Right renal pelvis (tissue), 4 donors: ENCODE measurements around the gene PRRT1. TPM values are rescaled to one million over a fixed set of nuclear protein-coding genes. Genes with fewer than 3 reads are reported as not detected.

Experiments
- DNase-seq, 4 donors: peaks; one replicate each; pipeline ENCODE4 v3.0.0-alpha.2; 2013; ENCODE audit warnings: low read depth in 4 of 4, low spot score in 3 of 4, missing footprints in 1 of 4
- polyA plus RNA-seq, 4 donors: library from polyadenylated mRNA; unstranded; fragments of 120-200 nt; gene quantifications; one replicate each; pipeline ENCODE4 v1.2.1, GENCODE V29; 2013; ENCODE audit not compliant: insufficient read length in 4 of 4

The PRRT1 gene
- polyA plus RNA-seq, 4 donors = 2.6 to 4.0 (median 3.2) TPM

- DNase-seq = peak; percentile 90 to 98 (median 98)
Measured at GRCh38 chr6:32127717-32128592, 23.8 kb downstream of the PRRT1 start, which contains the start of gene ATF6B. TSS of gene ATF6B (minus strand) at chr6:32128246. CDS start at chr6:32128207, 39 bp downstream.

- no peak for DNase-seq
Measured at GRCh38 chr6:32127409-32127716, 24.4 kb downstream of the PRRT1 start.

GRCh38 chr6:32126880-32127279, 24.9 kb downstream of the PRRT1 start:
- DNase-seq = no peak

- DNase-seq = no peak
Measured at GRCh38 chr6:32123681-32124080, 28.1 kb downstream of the PRRT1 start.

GRCh38 chr6:32120573-32121059, 31.1 kb downstream of the PRRT1 start:
- DNase-seq = no peak

GRCh38 chr6:32118782-32119628, 32.7 kb downstream of the PRRT1 start:
- peak in 3 of 4 donors; percentile 67 to 74 (median 73) for DNase-seq

- no peak for DNase-seq
Measured at GRCh38 chr6:32117461-32117860, 34.3 kb downstream of the PRRT1 start.

GRCh38 chr6:32116674-32117073, 35.1 kb downstream of the PRRT1 start:
- no peak for DNase-seq

- no peak for DNase-seq
Measured at GRCh38 chr6:32115623-32116022, 36.1 kb downstream of the PRRT1 start.

- DNase-seq = no peak
Measured at GRCh38 chr6:32114796-32115195, 36.9 kb downstream of the PRRT1 start.

GRCh38 chr6:32113386-32114352, 38.1 kb downstream of the PRRT1 start:
- DNase-seq = no peak

- DNase-seq = no peak
Measured at GRCh38 chr6:32112431-32112980, 39.2 kb downstream of the PRRT1 start.

- DNase-seq = no peak
Measured at GRCh38 chr6:32111424-32112066, 40.2 kb downstream of the PRRT1 start.

- no peak for DNase-seq
Measured at GRCh38 chr6:32110632-32111031, 41.1 kb downstream of the PRRT1 start.

- DNase-seq = no peak
Measured at GRCh38 chr6:32109765-32110160, 42.0 kb downstream of the PRRT1 start.

- DNase-seq = no peak
Measured at GRCh38 chr6:32109114-32109764, 42.5 kb downstream of the PRRT1 start, which contains the start of gene TNXB. TSS of gene TNXB (minus strand) at chr6:32109338. CDS start at chr6:32098198, 11,140 bp downstream.

GRCh38 chr6:32108727-32109113, 43.0 kb downstream of the PRRT1 start:
- DNase-seq = no peak

GRCh38 chr6:32108094-32108627, 43.6 kb downstream of the PRRT1 start:
- DNase-seq = no peak

GRCh38 chr6:32107406-32107805, 44.3 kb downstream of the PRRT1 start:
- no peak for DNase-seq
